ENCODE data around the gene EVPL. TPM values are rescaled to one million over a fixed set of nuclear protein-coding genes. Genes with fewer than 3 reads are reported as not detected.
A peak's percentile ranks its signal among the peaks of the same experiment; 100 is the strongest.

Gene EVPL
- total and polyA plus RNA-seq, 5 donors from 2014 or later = 0.05 to 0.15 TPM; not detected in 3

GRCh38 chr17:76013377-76013932 lies 13.7 kb downstream of the EVPL start:
- DNase-seq = no peak
- no peak for ATAC-seq (ENCODE audit: low read depth in 2 of 2)
- Mint-ChIP-seq H3K36me3 (no peaks in the 10 kb centered on the region), H3K4me1 (peaks cover 0 to 13% (median 4%) of the 10 kb centered on the region in 4 donors), H3K27ac (no peak overlapping the region), H3K4me3 (no peak overlapping the region), H3K9me3 (no peaks in the 10 kb centered on the region), H3K27me3 (no peaks in the 10 kb centered on the region)
- Histone ChIP-seq H3K27ac (ENCODE audit: insufficient read depth, low read length, poor library complexity, severe bottlenecking) (no peak overlapping the region), H3K9me3 (ENCODE audit: control insufficient read depth in 2 of 2, low read length in 2 of 2) (no peaks in the 10 kb centered on the region), H3K4me3 (ENCODE audit: low read depth, low read length) (no peak overlapping the region), H3K27me3 (ENCODE audit: control insufficient read depth, insufficient read depth, low read length) (no peaks in the 10 kb centered on the region), H3K4me1 (ENCODE audit: control insufficient read depth, insufficient read depth, low read length, poor library complexity, severe bottlenecking) (peaks cover 9% of the 10 kb centered on the region), H3K36me3 (ENCODE audit: control insufficient read depth, insufficient read depth, low read length) (no peaks in the 10 kb centered on the region)

DNA sequence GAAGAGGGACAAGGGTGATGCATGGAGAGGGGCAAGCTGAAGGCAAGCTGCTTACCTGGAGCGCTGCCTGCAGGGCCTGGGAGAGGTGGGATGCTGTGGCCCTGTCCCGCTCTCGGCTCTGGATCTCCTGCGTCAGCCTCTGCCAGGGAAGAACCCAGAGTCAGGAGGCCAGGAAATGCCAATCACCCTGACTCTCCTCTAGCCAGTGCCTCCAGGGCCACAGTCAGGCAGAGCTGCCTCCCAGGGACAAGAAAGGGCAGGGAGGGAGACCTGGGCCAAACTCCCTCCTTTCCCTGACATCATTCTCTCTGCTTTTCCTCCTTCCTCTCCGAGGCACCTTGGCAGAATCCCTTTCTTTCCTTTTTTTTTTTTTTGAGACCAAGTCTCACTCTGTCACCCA lies 15.2 kb downstream of the EVPL start:
- no peak overlapping the region for H3K4me3 ChIP-seq (ENCODE audit: low read depth, low read length)
- H3K4me1 ChIP-seq (ENCODE audit: control insufficient read depth, insufficient read depth, low read length, poor library complexity, severe bottlenecking) = peaks cover 9% of the 10 kb centered on the region
- H3K9me3 ChIP-seq (ENCODE audit: control insufficient read depth in 2 of 2, low read length in 2 of 2) = no peaks in the 10 kb centered on the region
- no peaks in the 10 kb centered on the region for H3K36me3 ChIP-seq (ENCODE audit: control insufficient read depth, insufficient read depth, low read length)
- DNase-seq = no peak
- H3K27me3 Mint-ChIP-seq = no peaks in the 10 kb centered on the region
- H3K27ac Mint-ChIP-seq = no peak overlapping the region
- ATAC-seq (ENCODE audit: low read depth in 2 of 2) = no peak
- H3K4me1 Mint-ChIP-seq = peaks cover 0 to 13% (median 4%) of the 10 kb centered on the region in 4 donors
- no peak overlapping the region for H3K4me3 Mint-ChIP-seq
- H3K36me3 Mint-ChIP-seq = no peaks in the 10 kb centered on the region
- H3K27ac ChIP-seq (ENCODE audit: insufficient read depth, low read length, poor library complexity, severe bottlenecking) = no peak overlapping the region
- H3K9me3 Mint-ChIP-seq = no peaks in the 10 kb centered on the region
- no peaks in the 10 kb centered on the region for H3K27me3 ChIP-seq (ENCODE audit: control insufficient read depth, insufficient read depth, low read length)

GRCh38 chr17:76009969-76010661 lies 17.0 kb downstream of the EVPL start:
- Mint-ChIP-seq H3K27ac (no peak overlapping the region), H3K27me3 (no peaks in the 10 kb centered on the region), H3K4me3 (peak overlapping the region in 1 of 4 donors; percentile 47), H3K9me3 (no peaks in the 10 kb centered on the region), H3K36me3 (peaks cover 7% of the 10 kb centered on the region), H3K4me1 (peaks cover 2 to 20% (median 6%) of the 10 kb centered on the region in 4 donors)
- Histone ChIP-seq H3K36me3 (ENCODE audit: control insufficient read depth, insufficient read depth, low read length) (no peaks in the 10 kb centered on the region), H3K4me3 (ENCODE audit: low read depth, low read length) (no peak overlapping the region), H3K27ac (ENCODE audit: insufficient read depth, low read length, poor library complexity, severe bottlenecking) (no peak overlapping the region), H3K27me3 (ENCODE audit: control insufficient read depth, insufficient read depth, low read length) (no peaks in the 10 kb centered on the region), H3K9me3 (ENCODE audit: control insufficient read depth in 2 of 2, low read length in 2 of 2) (no peaks in the 10 kb centered on the region), H3K4me1 (ENCODE audit: control insufficient read depth, insufficient read depth, low read length, poor library complexity, severe bottlenecking) (peaks cover 9% of the 10 kb centered on the region)
- DNase-seq (no peak), ATAC-seq (ENCODE audit: low read depth in 2 of 2) (no peak)

DNA sequence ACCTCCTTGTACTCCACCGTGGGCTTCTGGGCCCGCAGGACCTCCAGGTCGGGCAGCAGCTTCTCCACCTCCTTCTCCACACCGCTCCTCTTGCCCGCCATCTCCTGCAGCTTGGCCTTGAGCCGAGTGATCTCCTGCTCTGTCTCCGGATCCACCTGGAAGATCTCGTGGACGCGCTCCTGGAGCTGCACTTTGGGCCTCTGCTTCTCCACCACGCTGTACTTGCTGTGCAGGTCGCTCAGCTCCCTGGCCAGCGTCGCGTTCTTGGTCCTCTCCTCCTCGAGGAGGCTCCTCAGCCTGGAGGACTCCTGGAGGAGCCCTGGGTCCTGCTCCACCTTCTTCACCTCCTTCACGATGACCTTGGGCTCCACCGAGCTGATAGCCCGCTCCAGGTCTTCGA lies 17.7 kb downstream of the EVPL start:
- H3K36me3 Mint-ChIP-seq = peaks cover 7% of the 10 kb centered on the region
- peak overlapping the region in 1 of 3 donors; percentile 42 for H3K27ac Mint-ChIP-seq
- H3K4me3 Mint-ChIP-seq = no peak overlapping the region
- H3K27me3 Mint-ChIP-seq = no peaks in the 10 kb centered on the region
- Histone ChIP-seq H3K27me3 (ENCODE audit: control insufficient read depth, insufficient read depth, low read length) (no peaks in the 10 kb centered on the region), H3K4me3 (ENCODE audit: low read depth, low read length) (no peak overlapping the region), H3K4me1 (ENCODE audit: control insufficient read depth, insufficient read depth, low read length, poor library complexity, severe bottlenecking) (peaks cover 7% of the 10 kb centered on the region), H3K36me3 (ENCODE audit: control insufficient read depth, insufficient read depth, low read length) (no peaks in the 10 kb centered on the region), H3K27ac (ENCODE audit: insufficient read depth, low read length, poor library complexity, severe bottlenecking) (no peak overlapping the region), H3K9me3 (ENCODE audit: control insufficient read depth in 2 of 2, low read length in 2 of 2) (no peaks in the 10 kb centered on the region)
- DNase-seq (no peak), ATAC-seq (ENCODE audit: low read depth in 2 of 2) (no peak)
- no peaks in the 10 kb centered on the region for H3K9me3 Mint-ChIP-seq
- H3K4me1 Mint-ChIP-seq = peaks cover 2 to 16% (median 6%) of the 10 kb centered on the region in 4 donors

GRCh38 chr17:76008630-76009425 lies 18.3 kb downstream of the EVPL start:
- DNase-seq (no peak), ATAC-seq (ENCODE audit: low read depth in 2 of 2) (no peak)
- Histone ChIP-seq H3K4me3 (ENCODE audit: low read depth, low read length) (no peak overlapping the region), H3K27ac (ENCODE audit: insufficient read depth, low read length, poor library complexity, severe bottlenecking) (no peak overlapping the region), H3K27me3 (ENCODE audit: control insufficient read depth, insufficient read depth, low read length) (no peaks in the 10 kb centered on the region), H3K4me1 (ENCODE audit: control insufficient read depth, insufficient read depth, low read length, poor library complexity, severe bottlenecking) (peaks cover under 1% of the 10 kb centered on the region), H3K9me3 (ENCODE audit: control insufficient read depth in 2 of 2, low read length in 2 of 2) (no peaks in the 10 kb centered on the region), H3K36me3 (ENCODE audit: control insufficient read depth, insufficient read depth, low read length) (no peaks in the 10 kb centered on the region)
- Mint-ChIP-seq H3K36me3 (peaks cover 7% of the 10 kb centered on the region), H3K27ac (peak overlapping the region in 1 of 3 donors; percentile 42), H3K9me3 (no peaks in the 10 kb centered on the region), H3K4me1 (peaks cover 0 to 10% (median 3%) of the 10 kb centered on the region in 4 donors), H3K27me3 (no peaks in the 10 kb centered on the region), H3K4me3 (no peak overlapping the region)

DNA sequence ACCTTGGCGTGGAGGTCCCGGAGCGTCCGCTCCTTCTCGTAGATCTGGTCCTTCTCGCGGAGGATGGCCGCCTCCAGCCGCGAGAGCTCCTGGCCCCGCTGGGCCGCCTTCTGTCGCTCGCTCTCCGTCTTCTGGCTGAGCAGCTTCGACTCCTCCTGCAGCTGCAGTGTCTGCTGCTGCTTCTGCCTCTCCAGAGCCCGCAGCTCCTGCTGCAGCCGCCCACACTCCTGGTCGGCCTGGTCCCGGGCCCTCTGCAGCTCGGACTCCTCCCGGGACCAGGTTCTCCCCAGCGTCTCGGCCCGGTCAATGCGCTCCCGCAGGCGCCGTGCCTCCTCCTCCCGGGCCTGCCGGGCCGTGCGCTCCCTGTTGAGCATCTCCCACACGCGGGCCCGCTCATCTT lies 18.9 kb downstream of the EVPL start:
- H3K4me1 Mint-ChIP-seq = peaks cover 0 to 7% (median 4%) of the 10 kb centered on the region in 4 donors
- H3K27ac Mint-ChIP-seq = no peak overlapping the region
- H3K27me3 ChIP-seq (ENCODE audit: control insufficient read depth, insufficient read depth, low read length) = no peaks in the 10 kb centered on the region
- H3K36me3 Mint-ChIP-seq = peaks cover 7% of the 10 kb centered on the region
- no peaks in the 10 kb centered on the region for H3K36me3 ChIP-seq (ENCODE audit: control insufficient read depth, insufficient read depth, low read length)
- ATAC-seq (ENCODE audit: low read depth in 2 of 2) = no peak
- DNase-seq = no peak
- no peak overlapping the region for H3K4me3 Mint-ChIP-seq
- H3K9me3 ChIP-seq (ENCODE audit: control insufficient read depth in 2 of 2, low read length in 2 of 2) = no peaks in the 10 kb centered on the region
- H3K4me1 ChIP-seq (ENCODE audit: control insufficient read depth, insufficient read depth, low read length, poor library complexity, severe bottlenecking) = no peaks in the 10 kb centered on the region
- H3K27me3 Mint-ChIP-seq = no peaks in the 10 kb centered on the region
- H3K4me3 ChIP-seq (ENCODE audit: low read depth, low read length) = no peak overlapping the region
- no peaks in the 10 kb centered on the region for H3K9me3 Mint-ChIP-seq
- no peak overlapping the region for H3K27ac ChIP-seq (ENCODE audit: insufficient read depth, low read length, poor library complexity, severe bottlenecking)

- ATAC-seq (ENCODE audit: low read depth in 2 of 2) (no peak), DNase-seq (no peak)
- Histone ChIP-seq H3K4me3 (ENCODE audit: low read depth, low read length) (no peak overlapping the region), H3K4me1 (ENCODE audit: control insufficient read depth, insufficient read depth, low read length, poor library complexity, severe bottlenecking) (no peaks in the 10 kb centered on the region), H3K9me3 (ENCODE audit: control insufficient read depth in 2 of 2, low read length in 2 of 2) (no peaks in the 10 kb centered on the region), H3K36me3 (ENCODE audit: control insufficient read depth, insufficient read depth, low read length) (no peaks in the 10 kb centered on the region), H3K27me3 (ENCODE audit: control insufficient read depth, insufficient read depth, low read length) (no peaks in the 10 kb centered on the region), H3K27ac (ENCODE audit: insufficient read depth, low read length, poor library complexity, severe bottlenecking) (no peak overlapping the region)
- Mint-ChIP-seq H3K4me1 (peaks cover 0 to 7% (median 5%) of the 10 kb centered on the region in 4 donors), H3K4me3 (no peak overlapping the region), H3K27me3 (no peaks in the 10 kb centered on the region), H3K36me3 (peaks cover 7% of the 10 kb centered on the region), H3K9me3 (no peaks in the 10 kb centered on the region), H3K27ac (peak overlapping the region in 1 of 3 donors; percentile 63)
Observed at GRCh38 chr17:76007850-76008165, 19.3 kb downstream of the EVPL start.

Measured in CD4-positive, CD25-positive, alpha-beta regulatory T cell (primary cell).